NCI-H1694 (cell line): ENCODE data around the gene ZFP2.

Source experiments
- DNase-seq: peaks from one replicate; lab custom pipeline; 2025; lab: John Stamatoyannopoulos, UW

Gene ZFP2

DNA sequence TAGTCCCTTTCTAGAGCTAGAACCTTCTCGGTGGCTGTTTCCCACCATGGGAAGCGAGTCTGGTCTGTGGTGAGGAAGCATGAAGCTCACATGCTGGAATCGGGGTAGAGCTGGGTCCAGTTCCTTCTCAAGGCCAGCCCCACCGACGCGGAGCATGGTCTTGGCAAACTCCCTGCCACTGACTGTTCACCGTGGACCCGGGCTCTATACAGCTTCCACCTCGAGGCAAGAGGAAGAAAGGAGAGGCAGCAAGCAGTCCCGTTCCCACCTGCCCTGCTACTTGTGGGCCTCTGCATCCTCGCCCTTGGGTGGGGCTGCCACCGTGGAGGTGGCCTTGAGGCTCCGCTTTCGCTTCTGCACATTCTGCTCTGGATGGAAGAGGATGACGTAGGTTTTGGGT lies 85.7 kb downstream of the ZFP2 start:
- no peak for DNase-seq
